ENCODE data around the gene DGKQ. TPM values are rescaled to one million over a fixed set of nuclear protein-coding genes. Genes with fewer than 3 reads are reported as not detected.

DGKQ gene
- total RNA-seq, 4 donors from 2014 or later, result 4.8 to 10.2 (median 8.1) TPM

- no peak for ATAC-seq (ENCODE audit: low FRiP score)
- no peak for DNase-seq (ENCODE audit: low spot score)
- TF ChIP-seq, protein P1, sequence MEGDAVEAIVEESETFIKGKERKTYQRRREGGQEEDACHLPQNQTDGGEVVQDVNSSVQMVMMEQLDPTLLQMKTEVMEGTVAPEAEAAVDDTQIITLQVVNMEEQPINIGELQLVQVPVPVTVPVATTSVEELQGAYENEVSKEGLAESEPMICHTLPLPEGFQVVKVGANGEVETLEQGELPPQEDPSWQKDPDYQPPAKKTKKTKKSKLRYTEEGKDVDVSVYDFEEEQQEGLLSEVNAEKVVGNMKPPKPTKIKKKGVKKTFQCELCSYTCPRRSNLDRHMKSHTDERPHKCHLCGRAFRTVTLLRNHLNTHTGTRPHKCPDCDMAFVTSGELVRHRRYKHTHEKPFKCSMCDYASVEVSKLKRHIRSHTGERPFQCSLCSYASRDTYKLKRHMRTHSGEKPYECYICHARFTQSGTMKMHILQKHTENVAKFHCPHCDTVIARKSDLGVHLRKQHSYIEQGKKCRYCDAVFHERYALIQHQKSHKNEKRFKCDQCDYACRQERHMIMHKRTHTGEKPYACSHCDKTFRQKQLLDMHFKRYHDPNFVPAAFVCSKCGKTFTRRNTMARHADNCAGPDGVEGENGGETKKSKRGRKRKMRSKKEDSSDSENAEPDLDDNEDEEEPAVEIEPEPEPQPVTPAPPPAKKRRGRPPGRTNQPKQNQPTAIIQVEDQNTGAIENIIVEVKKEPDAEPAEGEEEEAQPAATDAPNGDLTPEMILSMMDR (IDR thresholded peaks at IDR 0.05), result no peak
Measured at GRCh38 chr4:917466-917865, 55.9 kb downstream of the DGKQ start.

- TF ChIP-seq, protein P1 (IDR thresholded peaks at IDR 0.05), result no peak
- no peak for ATAC-seq (ENCODE audit: low FRiP score)
- no peak for DNase-seq (ENCODE audit: low spot score)
Measured at GRCh38 chr4:915595-915994, 57.8 kb downstream of the DGKQ start.

DNA sequence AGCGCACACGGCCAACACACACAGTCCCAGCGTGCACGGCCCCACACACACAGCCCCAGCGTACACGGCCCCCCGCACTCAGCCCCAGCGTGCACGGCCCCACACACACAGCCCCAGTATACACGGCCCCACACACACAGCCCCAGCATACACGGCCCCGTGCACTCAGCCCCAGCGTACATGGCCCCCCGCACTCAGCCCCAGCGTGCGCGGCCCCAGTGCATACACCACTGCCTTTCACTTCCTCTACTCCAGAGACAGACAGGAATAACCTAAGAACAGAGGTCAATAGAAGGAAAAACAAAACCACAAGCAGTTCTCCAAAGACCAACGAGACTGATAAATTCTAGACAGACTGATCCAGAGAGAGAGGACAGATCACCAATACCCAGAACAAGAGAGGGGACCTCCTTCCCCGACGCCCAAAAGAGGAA lies 58.3 kb downstream of the DGKQ start:
- TF ChIP-seq, protein P1 (IDR thresholded peaks at IDR 0.05), result no peak

DNA sequence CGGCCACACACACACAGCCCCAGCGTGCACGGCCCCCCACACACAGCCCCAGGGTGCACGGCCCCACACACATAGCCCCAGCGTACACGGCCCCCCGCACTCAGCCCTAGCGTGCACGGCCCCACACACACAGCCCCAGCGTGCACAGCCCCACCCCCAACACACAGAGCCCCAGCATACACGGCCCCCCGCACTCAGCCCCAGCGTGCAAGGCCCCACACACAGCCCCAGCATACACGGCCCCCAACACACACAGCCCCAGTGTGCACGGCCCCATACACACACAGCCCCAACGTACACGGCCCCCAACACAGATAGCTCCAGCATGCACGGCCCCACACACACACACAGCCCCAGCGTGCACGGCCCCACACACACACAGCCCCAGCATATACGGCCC lies 58.8 kb downstream of the DGKQ start:
- DNase-seq (ENCODE audit: low spot score) (no peak), ATAC-seq (ENCODE audit: low FRiP score) (no peak)
- TF ChIP-seq, protein P1 (IDR thresholded peaks at IDR 0.05), result no peak

More for the DNA sequence above, 58.3 kb downstream of the DGKQ start:
- ATAC-seq (ENCODE audit: low FRiP score) (no peak), DNase-seq (ENCODE audit: low spot score) (no peak)

DNA sequence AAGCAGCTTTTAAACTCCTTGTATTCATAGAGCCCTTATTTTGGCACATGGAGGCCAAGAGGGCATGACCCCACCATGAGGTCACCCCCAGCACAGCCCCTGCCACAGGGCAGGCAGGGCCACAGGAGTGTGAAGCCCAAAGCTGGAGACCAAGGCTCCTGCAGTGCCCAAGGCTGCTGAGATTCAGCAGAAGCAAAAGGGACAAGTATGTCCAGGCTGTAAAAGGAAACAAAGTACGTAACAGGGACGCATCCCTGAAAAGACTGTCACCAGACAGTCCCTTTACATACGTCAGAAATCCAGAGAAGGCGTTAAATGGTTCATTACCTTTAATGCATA lies 60.1 kb downstream of the DGKQ start:
- TF ChIP-seq, protein P1 (IDR thresholded peaks at IDR 0.05), result no peak
- no peak for DNase-seq (ENCODE audit: low spot score)
- no peak for ATAC-seq (ENCODE audit: low FRiP score)

GRCh38 chr4:912548-913279 lies 60.7 kb downstream of the DGKQ start:
- TF ChIP-seq, protein P1 (IDR thresholded peaks at IDR 0.05), result no peak
- DNase-seq (ENCODE audit: low spot score) (no peak), ATAC-seq (ENCODE audit: low FRiP score) (no peak)

- TF ChIP-seq, protein P1 (IDR thresholded peaks at IDR 0.05), result no peak
- ATAC-seq (ENCODE audit: low FRiP score) (no peak), DNase-seq (ENCODE audit: low spot score) (no peak)
Measured at GRCh38 chr4:911871-912490, 61.4 kb downstream of the DGKQ start.

All from omental fat pad (tissue), 4 donors.